Fibroblast of lung (primary cell): ENCODE results near the gene SCN8A.

Experiments used
- EZH2 ChIP-seq: IDR thresholded peaks from 2 replicates; pipeline ENCODE4 v1.5.1; 2012; ENCODE audit warnings: low read length, control low read depth, mild to moderate bottlenecking; ENCODE audit errors: missing control alignments
- TF ChIP-seq, protein P1 (sequence below), 2 donors: IDR thresholded peaks in 1 of 2; conservative IDR thresholded peaks in 1 of 2; 1 replicate in 1 of 2; 2 replicates in 1 of 2; pipeline ENCODE4 v1.5.1; 2011 to 2012; ENCODE audit warnings: low read length in 2 of 2, control low read depth in 1 of 2, inconsistent platforms in 1 of 2, low read depth in 1 of 2, mild to moderate bottlenecking in 1 of 2

DNA sequence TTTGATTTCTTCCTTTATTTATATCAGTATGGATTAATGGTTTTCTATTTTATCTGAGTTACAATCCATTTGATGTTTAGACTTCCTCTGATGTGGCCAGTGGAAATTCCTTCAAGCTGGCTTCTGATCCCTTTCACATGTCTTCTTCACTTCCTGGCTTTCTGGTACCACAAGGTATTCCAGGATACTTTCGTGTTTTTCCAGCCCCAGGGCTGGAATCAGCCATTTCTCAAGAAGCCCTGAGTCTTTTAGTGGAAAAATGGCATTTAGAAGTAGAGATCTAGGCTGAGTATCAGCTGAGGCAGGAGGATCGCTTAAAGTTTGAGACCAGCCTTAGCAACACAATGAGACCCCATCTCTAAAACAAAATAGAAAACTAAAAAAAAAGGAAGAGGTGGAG, 164.2 kb downstream of the SCN8A start:
- TF ChIP-seq EZH2, result no peak
- TF ChIP-seq, protein P1, sequence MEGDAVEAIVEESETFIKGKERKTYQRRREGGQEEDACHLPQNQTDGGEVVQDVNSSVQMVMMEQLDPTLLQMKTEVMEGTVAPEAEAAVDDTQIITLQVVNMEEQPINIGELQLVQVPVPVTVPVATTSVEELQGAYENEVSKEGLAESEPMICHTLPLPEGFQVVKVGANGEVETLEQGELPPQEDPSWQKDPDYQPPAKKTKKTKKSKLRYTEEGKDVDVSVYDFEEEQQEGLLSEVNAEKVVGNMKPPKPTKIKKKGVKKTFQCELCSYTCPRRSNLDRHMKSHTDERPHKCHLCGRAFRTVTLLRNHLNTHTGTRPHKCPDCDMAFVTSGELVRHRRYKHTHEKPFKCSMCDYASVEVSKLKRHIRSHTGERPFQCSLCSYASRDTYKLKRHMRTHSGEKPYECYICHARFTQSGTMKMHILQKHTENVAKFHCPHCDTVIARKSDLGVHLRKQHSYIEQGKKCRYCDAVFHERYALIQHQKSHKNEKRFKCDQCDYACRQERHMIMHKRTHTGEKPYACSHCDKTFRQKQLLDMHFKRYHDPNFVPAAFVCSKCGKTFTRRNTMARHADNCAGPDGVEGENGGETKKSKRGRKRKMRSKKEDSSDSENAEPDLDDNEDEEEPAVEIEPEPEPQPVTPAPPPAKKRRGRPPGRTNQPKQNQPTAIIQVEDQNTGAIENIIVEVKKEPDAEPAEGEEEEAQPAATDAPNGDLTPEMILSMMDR (conservative IDR thresholded peaks at IDR 0.05 in 1 of 2, IDR thresholded peaks at IDR 0.05 in 1 of 2; ENCODE audit: low read depth in 1 of 2, low read length in 2 of 2), result no peak
